GM12864 (cell line): ENCODE results near the gene TSHR.
"Not testable (repeated sequence)": the region's sequence is repeated elsewhere in the genome, so short reads cannot be mapped to it uniquely, and the experiment has no call there.

Experiments used
- DNase-seq: peaks from one replicate; pipeline ENCODE4 v3.0.0-alpha.2; 2011; ENCODE audit warnings: low read depth
- H3K4me3 ChIP-seq: 2 replicates; pipeline ENCODE4 v1.5.1; 2011; ENCODE audit warnings: mild to moderate bottlenecking, low read depth, low read length, control low read depth
- CTCF ChIP-seq: IDR thresholded peaks from 2 replicates; pipeline ENCODE4 v1.5.1; 2011; ENCODE audit warnings: low read depth, mild to moderate bottlenecking, moderate library complexity, low read length, control low read depth, inconsistent platforms; ENCODE audit errors: missing control alignments

TSHR gene

GRCh38 chr14:81006266-81006665 is 50.8 kb downstream of the TSHR start:
- H3K4me3 ChIP-seq = no peak overlapping the region
- TF ChIP-seq CTCF = no peak
- no peak for DNase-seq

DNA sequence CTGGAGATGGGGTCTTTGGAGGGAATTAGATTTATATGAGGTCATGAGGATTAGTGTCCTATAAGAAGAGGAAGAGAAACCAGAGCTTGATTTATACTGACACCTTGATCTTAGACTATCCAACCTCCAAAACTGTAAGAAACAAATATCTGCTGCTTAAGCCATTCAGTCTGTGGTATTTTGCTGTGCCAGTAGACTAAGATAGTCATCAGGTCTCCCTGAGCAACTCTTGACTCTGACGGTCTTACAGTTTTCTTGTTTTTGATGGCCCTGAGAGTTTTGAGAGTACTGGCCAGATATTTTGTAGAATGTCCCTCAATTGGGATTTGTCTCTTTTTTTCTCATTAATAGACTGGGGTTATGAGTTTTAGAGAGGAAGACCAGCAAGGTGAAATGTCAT is 51.7 kb downstream of the TSHR start:
- DNase-seq = no peak

DNA sequence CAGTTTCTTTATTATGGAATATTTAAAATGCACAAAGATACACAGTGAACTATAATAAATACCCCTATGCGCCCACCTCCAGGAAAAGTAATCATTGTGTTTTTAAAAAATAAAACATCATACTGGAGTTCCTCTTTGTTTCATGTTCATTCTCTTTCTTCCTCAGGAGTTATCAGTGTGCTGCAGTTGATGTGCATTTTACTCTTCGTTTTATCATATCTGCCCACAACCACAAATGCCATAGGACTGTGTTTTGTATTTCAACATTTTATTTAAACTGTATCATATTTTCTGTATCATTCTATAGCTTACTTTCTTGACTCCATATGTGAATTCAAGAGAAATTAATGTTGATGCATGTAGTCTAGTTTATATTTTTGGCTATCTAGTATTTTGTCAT is 53.9 kb downstream of the TSHR start:
- no peak for DNase-seq
- TF ChIP-seq CTCF = no peak
- H3K4me3 ChIP-seq = no peak overlapping the region

More for the DNA sequence above, 51.7 kb downstream of the TSHR start:
- no peak for TF ChIP-seq CTCF
- H3K4me3 ChIP-seq = no peak overlapping the region

DNA sequence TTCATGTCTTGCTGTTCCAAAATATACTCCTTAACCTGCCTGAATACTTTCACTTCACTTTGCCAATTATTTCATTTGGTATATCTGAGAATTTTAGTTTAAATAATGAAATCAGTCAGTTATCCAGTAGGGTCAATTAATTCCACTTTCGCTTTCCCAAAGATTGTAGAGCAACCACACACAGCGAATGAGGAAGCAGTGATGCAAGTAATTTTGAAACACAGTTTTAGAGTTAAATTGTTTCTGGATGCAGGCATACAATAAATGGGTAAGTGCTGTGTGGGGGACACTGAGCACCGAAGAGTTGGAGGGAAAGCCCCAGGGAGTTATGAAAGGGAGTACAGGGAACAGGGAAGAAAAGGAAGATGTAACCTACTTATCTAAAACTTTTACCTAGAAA is 62.8 kb downstream of the TSHR start:
- TF ChIP-seq CTCF = no peak
- H3K4me3 ChIP-seq = no peak overlapping the region
- DNase-seq = no peak

- H3K4me3 ChIP-seq = no peak overlapping the region
- TF ChIP-seq CTCF = no peak
- DNase-seq = no peak
Measured at GRCh38 chr14:81018684-81019083, 63.3 kb downstream of the TSHR start.

GRCh38 chr14:81019113-81019512 is 63.7 kb downstream of the TSHR start:
- not testable (repeated sequence) for H3K4me3 ChIP-seq, DNase-seq

DNA sequence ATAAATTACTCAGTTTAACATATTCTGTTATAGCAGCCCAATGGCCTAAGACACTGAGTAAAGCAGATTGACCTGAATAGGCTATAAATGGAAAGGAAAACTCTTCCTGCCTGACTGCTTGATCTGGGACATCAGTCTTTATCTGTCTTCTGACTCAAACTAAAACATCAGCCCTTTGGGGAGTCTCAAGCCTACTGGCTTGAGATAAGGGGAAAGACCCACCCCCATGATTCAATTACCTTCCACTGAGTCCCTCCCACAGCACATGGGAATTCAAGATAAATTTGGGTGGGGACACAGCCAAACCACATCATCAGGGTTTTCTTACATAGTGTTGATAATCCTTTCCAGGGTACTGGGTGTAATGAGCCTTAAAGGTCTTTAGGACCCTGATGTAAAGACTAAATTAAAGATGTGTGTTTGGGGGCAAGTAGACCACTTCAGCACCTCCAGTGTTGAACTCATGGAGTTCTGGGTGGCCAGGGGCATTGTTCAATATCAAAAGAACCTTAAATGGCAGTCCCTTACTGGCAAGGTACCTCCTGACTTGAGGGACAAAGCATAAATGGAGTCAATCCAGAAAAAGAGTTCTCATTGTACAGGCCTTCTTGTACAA is 67.8 kb downstream of the TSHR start:
- no peak for DNase-seq
- TF ChIP-seq CTCF = no peak
- H3K4me3 ChIP-seq = no peak overlapping the region
